SW480 (cell line): ENCODE data around the gene BRD3.
"Not testable (repeated sequence)": the region's sequence is repeated elsewhere in the genome, so short reads cannot be mapped to it uniquely, and the experiment has no call there.

ENCODE experiments used
- DNase-seq: peaks from one replicate; pipeline ENCODE4 v3.0.0-alpha.2; 2016; ENCODE audit warnings: low spot score

The BRD3 gene

DNA sequence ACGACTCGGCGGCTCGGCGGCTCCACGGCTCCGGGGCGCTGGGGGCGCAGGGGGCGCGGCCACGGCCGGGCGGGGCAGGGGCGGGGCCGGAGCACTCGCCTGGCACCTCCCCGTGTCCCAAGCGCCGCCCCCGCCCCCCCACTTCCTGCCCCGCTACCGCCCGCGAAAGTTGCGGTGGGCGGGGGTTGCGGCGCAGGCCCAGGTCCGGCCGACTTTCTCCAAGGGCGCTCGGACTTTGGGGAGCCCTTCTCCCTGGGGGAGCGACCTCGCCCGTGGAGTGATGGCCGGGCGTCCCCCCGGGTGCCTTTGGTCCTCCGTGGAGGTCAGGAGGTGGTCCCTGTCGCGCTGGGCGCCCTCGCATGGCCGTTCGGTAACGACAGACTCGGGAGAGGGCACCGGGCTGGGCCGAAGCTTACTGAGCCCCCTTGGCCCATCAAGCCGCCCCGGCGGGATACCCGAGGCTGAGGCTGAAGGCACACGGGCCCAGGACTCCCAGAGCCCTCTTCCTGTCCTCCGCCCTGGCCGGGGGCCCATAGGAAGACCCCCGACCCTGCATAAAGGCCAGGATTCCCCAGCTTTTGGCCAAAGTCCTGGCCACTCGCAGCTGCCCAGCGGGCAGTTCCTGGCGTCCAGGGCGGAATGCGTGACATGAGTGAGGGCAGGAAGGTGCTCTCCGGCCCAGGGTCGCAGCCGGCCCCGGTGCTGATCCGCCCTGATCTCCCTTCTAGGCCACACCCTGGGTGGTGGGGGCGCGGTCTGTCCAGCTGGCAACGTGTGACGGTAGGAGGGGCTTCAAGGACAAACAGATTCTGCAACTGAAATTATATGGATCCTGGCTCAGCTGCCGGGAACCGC lies 74.8 kb downstream of the BRD3 start:
- peak; percentile 82 for DNase-seq

GRCh38 chr9:133991964-133992779 lies 75.7 kb downstream of the BRD3 start, which contains the start of gene VAV2:
VAV2 (minus strand) TSS chr9:133992324; CDS start chr9:133992278, 46 bp downstream.
- DNase-seq: peak; percentile 55

DNA sequence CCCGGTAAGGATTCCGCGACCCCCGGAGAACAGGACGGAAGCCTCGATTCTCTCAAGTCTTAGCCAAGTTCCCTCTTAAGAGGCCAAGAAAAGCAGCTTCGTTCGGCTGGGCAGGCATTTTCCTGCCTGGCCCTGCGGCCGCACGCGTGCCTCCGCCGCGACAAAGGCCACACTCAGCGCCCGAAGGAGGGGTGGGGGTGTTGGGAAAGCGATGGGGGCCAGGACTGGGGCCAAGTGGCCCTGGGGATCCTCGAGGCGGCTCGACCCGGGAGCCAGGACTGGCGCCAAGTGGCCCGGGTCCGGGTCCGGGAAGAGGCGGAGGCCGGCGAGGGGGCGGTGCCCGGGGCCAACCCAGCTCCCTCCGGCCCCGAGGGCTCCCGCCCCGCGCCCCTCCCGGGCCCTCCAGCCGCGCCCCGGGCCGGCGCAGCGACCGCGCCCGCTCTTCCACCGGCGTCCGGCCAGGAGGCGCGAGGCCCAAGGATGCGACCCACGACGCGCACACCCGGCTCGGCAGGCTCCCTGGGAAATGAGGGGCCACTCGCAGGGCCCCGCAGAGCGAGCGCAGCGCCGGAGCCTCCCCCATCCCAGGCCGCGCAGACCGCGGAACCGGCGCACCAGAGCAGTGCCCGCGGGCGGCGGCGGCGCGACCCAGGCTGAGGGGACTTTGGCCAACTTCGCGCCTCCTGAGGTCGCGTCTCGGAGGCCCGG lies 76.5 kb downstream of the BRD3 start:
- DNase-seq: no peak

DNA sequence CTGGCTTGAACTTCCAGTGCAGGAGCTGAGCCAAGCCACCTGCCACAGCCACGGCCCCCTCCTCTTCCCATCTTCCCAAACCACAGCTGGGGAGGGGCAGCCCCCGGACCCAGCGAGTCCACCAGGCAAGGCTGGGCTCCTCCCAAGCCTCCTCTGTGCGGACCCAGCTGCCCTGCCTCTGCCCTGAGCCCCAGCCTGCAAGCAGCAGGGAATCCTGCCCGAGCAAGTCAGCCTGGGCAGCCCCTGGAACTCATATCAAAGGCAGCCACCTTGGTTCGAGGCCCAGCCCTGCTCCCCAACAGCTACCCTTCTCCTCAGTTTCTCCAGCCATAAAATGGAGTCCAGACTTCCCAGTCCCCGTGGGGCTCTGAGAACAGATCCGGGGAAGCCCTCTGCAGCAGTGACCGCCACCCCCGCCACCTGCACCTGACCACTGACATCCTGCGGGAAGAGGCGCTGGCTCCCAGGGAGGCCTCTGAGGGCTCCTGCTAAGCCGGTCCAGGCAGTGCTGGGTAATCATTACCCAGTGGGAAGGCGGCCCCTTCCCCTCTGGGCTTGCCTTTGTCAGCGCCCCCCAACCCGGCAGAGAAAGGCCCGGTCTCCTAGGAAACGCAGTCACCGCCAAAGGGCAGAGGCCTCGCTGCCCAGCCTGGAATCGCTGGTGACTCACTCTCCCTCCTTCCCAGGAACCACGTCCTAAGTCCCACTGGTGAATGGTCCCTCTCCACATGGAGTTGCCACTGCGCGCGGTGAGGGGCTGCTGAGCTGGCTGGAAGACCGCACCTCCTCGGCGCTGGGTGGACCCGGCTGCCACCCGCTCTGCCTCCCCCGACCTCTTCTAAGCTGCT lies 77.2 kb downstream of the BRD3 start:
- DNase-seq: peak; percentile 69

DNA sequence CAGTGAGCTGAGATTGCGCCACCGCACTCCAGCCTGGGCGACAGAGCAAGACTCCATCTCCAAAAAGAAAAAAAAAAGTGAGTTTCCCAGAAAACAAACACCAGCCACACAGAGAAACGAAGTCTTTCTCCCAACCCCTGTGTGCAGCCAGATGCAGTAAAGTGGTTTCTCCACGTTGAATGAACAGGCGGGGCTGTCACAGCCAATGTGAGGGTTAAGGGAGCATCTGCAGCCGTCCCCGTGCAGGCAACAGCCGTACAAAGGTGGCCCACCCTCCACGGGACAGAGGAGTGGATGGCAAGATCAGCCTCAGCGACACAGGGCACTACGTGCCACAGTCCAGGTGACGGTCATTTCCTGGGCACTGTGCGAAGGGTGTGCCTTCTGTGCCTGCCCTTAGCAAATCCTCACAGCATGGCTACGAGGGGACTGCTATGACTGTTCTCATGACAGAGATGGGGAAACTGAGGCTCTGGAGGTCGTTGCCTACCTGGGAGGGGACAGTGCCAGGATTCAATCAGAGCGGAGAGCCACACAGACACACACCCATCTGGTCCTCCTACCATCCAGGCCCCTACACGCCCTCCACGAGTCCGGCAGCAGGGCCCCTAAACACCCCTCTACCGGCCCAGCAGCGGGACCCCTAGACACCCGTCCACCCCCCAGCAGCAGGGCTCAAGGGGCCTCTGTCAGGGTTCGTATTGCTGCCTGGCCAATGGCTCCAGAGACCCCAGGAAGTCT lies 78.0 kb downstream of the BRD3 start:
- no peak for DNase-seq

DNA sequence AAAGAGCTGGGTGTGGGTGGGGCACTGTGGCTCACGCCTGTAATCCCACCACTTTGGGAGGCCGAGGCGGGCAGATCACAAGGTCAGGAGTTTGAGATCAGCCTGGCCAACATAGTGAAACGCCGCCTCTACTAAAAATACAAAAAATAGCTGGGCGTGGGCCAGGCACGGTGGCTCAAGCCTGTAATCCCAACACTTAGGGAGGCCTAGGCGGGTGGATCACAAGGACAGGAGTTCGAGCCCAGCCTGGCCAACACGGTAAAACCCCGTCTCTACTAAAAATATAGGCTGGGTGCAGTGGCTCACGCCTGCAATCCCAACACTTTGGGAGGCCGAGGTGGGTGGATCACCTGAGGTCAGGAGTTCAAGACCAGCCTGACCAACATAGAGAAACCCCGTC lies 79.1 kb downstream of the BRD3 start:
- not testable (repeated sequence) for DNase-seq

- no peak for DNase-seq
Measured at GRCh38 chr9:133987946-133988665, 79.7 kb downstream of the BRD3 start.

DNA sequence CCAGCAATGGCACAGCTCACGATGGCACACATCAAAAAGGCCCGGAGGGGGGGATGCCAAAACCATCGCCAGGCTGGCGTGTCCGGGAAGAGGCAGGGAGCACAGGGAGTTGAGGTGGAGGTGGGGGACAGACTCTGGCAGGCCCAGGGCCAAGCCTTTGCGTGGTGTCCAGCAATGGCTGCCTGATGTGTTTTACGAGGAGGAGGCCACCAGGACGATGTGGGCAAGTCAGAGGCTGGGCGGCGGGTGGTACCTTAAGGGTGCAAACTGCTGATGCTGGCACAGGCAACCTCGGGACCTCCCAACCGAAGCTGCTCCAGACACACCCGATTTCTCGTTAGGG lies 80.4 kb downstream of the BRD3 start:
- no peak for DNase-seq

DNA sequence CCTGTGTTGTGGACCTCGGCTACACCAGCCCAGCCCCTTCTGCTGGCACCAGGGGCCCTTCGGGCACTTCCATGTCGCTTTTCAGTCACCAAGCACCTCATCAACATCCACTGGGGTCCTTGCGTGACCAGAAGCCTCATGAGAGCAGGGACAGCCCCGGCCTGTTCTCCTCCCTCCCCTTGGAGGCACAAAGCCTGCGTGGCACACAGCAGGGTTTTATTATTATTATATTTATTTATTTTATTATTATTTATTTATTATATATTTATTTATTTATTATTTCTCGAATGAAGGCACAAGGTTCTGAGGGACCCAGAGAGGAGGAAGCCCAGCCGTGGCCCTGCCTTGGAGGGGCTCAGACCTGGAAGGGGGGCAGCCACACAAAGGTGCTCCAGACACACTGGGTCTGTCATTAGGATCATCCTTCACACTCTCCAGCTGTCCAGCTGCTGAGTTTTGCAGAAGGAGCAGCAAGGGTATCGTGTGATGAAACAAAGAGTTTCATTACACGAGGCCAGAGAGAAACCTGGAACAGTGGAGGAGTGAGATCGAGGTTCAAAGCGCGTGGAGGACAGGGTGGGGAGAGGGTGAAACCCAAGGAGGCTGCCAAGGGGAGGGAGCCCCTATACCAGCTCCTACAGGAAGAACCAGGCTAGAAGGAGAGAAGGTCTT lies 80.9 kb downstream of the BRD3 start:
- DNase-seq: no peak

DNA sequence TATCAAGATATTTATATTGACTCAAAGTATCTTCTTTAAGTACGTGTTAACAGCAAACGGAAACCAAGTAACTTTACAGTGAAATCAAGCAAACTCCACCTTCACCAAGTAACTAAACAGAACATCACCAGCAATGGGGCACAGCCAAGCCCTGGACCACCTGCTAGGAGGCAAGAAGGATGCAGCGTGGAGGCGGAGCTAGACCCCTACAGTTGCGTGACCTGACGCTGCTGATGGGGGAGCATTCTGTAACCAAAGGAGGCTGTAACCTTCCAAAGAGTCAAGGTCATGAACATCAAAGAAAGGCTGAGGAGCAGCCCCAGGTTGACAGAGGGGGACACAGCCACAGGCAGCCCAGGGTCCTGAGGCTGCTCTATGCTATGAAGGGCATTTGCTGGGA lies 81.8 kb downstream of the BRD3 start:
- no peak for DNase-seq

GRCh38 chr9:133982971-133983720 lies 84.7 kb downstream of the BRD3 start:
- no peak for DNase-seq

GRCh38 chr9:133981958-133982681 lies 85.7 kb downstream of the BRD3 start:
- no peak for DNase-seq

DNA sequence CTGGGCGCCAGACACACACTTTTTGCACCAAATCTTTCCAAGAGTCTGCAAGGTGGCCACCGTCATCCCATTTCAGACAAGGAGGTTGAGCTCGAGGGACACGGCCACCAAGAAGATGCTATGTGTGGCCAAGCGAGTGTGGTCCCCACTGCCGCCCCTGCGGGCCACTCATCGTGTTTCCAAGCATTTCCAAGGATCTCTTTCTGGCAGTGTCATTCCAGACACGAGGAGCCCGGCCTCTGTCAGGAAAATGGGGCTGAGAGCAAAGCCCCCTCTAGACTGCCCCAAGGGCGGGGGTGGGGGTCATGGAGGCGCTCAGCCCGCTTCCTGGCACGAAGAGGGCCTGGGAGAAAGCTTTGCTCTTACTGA lies 86.3 kb downstream of the BRD3 start:
- DNase-seq: no peak

GRCh38 chr9:133980864-133981588 lies 86.8 kb downstream of the BRD3 start:
- DNase-seq: no peak
